AML-193 (cell line): ENCODE results near the gene GRID2.

Experiments used
- DNase-seq, 2 experiments: peaks; one replicate each; lab custom pipeline; 2025; lab: John Stamatoyannopoulos, UW

The GRID2 gene

DNA sequence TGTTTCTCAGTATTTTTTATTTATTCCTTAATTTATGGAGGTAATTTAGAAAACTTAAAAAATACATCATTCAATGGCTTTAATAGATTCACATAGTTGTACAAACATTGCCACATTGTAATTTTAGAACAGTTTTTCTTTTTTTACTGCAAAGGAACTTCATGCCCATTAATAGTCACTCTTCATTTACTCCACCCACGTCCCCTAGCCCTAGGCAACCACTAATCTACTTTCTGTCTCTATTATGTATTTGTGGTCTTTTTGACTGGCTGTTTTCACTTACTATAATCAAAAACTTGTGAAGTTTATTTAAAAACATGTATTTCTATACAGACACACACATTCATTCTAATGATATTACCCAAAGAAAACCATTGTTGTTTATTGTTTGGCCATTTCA is 664.8 kb downstream of the GRID2 start:
- no peak for DNase-seq

DNA sequence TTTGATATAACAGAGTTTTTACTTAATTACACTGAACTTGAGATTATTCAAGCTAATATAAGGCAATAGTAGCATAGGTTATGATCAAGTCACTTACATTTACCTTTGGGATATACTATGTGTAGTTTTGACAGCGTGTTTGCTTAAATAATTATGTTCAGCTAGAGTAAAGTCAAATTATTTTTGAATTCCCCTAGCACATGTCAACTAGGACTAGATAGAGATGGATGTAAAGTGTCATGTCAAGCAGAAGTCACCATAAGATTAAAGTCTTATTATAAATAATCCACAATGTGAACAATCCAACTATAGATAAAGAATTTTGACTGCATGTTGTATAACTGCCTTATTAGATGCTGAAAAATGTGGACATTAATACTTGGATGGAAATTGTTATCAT is 665.2 kb downstream of the GRID2 start:
- DNase-seq = no peak

DNA sequence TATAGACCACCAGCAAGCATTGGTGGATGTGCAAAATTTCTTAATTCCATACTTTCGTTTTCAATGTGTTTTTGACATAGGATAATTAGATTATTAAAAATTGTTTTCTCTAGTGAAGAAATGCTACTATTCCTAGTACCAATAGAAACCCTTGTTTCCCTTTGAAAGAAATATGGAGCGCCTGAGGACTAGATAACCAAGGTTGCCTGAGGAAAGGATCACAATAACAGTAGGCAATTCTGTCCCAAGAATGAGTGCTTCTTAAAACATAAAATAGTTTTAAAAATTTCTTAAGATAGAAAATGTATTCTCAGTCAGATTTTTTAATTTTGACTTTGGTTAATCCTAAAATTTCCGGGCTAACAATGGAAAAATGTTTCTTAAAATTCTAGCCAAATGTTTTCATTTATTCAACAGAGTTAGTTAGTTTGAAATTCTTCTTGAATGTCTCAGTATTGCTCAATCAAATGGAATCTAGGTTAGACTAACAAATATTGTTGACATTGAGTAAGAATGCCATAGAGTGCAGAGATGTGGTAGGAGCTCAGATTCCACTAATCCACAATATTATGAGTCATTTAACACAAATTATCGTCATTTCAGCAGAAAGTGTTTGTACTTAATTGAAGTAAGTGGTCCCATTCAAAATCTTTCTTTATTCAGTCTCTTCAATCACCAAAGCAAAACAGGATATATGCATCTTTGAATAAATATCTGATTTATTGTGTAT is 666.0 kb downstream of the GRID2 start:
- DNase-seq = no peak

DNA sequence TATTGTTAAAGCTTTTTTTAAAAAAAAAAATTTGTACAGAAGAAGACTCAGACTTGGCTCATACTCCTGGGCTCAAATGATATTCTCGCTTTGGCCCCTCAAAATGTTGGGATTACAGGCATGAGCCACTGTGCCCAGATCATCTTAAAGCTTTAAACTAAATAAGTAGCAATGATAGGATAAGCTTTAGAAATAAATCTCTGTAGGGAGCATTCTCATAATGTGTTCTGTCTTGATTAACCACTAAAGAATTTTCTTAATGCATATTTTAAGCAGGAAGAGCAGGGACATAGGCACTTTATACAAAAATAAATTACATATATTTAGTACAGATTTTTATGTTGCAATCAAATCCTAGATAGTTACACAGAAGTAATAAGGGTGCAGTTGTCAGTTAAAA is 667.2 kb downstream of the GRID2 start:
- no peak for DNase-seq

DNA sequence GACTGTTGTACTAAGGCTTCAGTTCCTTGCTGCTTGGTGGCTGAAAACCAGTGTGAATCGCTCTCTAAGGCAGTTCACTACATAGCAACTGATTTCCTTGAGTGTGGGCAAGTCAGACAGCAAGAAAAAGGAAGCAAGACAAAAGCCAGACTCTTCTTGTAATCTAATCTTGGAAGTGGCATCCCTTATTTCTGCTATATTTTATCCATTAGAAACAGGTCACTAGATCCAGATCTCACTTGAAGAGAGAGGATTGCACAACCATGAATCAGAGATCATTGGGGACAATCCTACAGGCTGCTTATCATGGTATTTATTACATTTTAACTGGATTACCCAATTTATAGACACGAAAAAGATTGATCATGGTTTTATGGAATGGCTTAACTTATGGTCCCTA is 684.5 kb downstream of the GRID2 start:
- DNase-seq = no peak

DNA sequence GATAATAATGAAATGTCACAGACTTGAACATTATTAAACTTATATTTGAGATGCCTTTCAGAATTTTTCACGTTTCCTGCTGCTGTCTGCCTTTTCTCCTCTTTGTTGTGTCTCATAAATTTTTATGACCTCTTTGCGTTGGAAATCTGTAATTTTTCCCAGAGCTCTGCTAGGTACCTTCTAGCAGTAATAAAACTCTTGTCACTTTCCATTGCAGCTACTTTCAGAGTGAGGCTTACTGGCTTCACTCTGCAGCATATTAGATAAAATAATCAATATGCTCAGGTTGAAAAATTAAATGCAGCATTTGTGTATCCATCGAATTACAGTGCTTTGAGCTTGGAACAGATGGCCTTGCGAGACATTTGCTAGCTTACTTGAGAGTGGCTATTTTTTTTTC is 689.0 kb downstream of the GRID2 start:
- DNase-seq = no peak

DNA sequence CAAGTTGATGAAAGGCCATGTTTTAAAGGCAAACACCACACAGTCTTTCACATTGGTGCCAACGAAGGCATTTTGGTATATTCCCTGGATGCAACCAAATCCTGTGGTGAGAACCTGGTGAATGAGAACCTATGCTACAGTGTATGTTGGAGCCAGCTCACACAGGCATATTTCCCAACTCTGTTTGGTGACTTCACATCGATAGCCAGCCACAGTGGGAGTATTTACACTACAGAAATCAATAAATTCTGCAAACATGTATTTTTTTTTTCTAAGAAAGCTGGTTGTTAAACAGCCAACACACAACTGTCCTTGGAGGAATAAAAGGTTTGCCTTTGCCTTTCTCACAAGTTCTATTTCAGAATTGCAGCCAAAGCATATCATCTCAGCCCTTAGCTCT is 691.0 kb downstream of the GRID2 start:
- no peak for DNase-seq

DNA sequence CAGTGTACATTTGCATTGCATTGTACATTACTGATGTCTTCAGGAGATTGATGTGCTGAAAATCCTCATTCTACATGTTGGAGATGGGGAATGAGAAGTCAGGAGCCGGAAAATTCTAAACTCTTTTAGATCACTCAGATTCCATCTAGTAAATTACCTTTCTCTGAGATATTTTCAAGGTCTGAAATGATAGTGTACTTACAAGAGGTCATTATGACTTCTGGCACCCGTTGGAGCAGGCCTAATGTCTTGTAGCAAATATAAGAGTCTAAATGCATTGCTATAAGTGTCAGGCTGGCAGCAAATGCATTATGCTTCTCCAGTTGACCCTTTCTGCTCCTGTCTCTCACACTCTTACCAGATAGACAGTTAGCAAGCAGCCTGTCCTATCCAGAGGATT is 692.8 kb downstream of the GRID2 start:
- DNase-seq = no peak

DNA sequence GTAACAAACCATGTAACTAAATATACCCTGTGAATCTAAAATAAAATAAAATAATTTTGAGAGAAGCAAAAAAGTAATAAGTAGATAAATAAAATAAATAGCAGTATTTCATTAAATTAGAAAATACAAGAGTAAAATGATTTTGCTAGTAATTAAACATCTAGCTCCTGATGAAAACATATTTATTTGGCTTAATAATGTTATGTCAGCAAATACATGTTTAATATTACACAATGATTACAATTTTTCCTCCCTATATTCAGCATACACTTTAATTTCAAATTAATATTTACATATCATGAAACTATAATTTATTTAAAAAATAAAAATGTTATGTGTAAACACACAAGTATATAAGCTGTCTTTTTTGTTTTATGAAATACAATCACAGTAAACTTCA is 697.1 kb downstream of the GRID2 start:
- DNase-seq = no peak

DNA sequence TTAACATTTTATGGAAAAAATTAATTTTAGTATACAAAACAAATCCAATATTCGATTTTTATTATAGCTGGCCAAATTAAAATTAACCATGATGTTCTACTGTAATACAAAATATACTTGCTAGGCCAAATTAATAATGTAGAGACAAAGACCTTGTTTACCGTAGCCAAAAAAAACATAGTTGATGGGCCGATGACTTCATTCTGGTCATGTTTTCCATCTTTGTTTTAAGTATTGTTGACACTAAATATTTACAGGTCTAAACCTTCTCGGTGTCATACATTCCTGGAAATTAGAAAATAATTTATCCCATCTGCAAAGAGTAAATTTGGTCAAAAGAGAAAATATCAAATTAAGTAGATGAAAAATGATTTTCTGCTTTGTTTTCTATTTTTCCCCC is 698.5 kb downstream of the GRID2 start:
- DNase-seq = no peak

DNA sequence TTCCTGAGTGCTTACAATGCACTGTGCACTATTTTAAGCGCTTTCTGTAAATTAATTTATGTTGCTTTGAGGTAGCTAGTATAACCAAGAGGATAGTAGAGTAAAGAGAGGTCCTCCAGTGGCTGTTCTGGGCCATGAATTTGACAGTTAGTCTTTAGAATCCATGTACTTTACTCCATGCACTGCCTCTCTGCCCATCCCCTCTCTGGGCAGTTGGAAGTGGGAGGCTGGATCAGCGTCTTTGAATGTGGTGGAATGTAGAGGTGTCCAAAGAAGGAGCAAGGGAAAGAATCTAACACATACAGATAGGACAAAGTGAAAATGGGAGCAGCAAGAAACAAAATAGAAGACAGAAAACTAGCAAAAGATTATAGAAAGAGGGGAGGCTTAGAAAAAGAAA is 712.6 kb downstream of the GRID2 start:
- no peak for DNase-seq

DNA sequence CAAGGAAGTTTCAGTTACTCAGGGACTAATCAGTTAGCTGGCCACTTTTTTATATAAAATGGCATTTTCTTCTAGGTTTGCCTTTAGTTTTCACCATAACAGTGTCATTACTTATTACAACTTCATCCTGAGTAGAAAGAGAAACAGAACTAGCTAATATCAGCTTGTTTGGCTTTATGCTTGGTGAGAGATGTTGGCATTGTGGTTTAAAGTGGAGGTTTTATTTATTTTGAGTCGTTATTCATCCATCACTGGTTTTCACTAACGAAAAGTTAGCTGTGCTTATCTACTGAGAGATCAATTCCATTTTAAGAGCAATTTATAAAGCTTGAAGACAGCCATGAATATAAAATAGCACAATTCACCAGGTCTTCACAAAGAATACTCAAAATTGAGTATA is 714.5 kb downstream of the GRID2 start:
- no peak for DNase-seq

DNA sequence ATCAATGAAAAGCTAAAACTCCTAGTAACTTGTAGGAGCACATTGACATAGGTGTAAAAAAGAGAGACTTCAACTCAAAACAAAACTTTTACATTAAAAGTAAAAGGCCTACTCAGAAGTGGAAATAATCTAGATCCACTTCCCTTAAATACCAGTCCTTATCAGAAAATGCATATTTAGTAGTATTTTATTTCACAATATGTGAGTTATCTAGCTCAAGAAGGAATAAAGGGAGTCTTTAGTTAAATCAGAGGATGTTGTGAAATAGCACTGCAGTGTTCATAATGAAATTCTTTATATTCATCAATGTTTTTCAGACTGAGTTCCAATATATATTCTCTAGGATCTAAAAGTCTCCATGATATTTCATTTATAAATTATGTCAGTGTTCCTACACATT is 715.0 kb downstream of the GRID2 start:
- no peak for DNase-seq

DNA sequence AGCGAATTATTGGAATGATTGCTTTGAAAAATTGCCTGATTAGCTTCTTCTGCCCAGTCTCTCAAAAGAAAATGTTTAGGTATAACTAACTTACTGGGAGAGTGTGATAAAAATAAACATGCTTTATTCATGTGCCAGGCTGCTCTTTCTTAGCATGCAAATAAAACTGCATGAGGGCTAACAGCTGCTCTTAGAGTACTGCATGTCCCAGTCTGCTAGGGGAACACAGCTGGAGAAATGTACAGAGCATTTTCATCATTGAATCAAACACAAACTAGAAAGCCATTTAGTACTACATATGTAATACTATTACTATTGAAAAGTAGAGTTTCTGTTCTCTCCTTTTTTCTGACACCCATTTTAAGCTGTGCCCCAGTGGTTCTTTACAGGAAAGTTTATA is 726.0 kb downstream of the GRID2 start:
- DNase-seq = no peak

DNA sequence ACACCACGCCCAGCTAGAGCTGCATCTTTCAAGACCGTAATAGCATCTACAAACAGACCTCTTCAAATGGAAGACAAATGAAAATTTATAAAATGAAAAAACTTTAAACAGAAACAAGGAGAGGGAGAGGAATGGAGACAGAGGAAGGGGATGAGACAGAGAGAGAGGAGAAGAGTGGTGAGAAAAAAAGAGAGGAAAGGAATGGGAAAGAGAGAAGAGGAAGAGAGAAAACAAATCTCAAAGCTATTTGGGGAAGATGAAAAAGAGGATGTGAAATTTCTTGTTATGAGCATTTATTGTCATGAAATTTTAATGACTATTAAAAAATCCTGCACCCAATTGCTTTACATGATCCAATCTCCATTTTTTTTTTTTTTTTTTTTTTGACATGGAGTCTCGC is 726.9 kb downstream of the GRID2 start:
- DNase-seq = no peak

DNA sequence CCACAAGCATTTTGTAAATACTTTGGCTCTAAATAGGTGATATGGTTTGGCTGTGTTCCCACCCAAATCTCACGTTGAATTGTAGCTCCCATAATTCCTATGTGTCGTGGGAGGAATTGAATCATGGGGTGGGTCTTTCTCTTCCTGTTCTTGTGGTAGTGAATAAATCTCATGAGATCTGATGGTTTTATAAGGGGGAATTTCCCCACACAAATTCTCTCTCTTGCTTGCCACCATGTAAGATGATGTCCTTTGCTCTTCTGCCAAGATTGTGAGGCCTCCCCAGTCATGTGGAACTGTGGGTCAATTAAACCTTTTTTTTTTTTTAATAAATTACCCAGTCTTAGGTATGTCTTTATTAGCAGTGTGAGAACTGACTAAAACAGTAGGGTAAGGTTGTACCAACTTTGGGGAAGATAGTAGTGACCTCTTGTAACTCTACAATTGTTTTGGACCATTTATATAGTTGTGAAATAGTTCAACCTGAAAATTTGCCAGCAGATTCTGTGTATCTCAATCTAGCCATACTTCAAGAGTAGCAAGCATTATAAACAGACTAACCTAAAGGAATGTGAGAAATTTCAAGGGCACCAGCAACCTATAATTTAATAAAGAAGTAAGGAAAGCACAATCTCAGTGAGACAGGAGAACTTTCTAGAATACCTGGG is 727.8 kb downstream of the GRID2 start:
- DNase-seq = no peak

DNA sequence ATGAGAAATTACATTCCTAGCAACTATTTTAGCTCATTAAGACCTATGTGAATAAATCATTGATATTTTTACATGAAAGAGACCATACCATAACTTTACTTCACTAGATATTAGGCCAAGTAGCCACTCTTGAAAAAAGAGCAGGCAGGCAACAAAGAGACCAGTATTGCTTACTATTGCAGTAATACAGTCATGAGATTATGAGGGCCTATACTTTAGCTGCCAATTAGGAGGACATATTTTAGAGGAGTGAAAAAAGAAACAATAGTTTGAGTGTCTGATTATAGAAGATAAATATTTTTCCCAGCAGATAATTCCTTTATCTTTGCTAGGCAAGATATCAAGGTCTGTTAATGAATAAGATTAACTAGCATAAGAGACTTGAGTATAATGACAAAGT is 739.0 kb downstream of the GRID2 start:
- DNase-seq = no peak

DNA sequence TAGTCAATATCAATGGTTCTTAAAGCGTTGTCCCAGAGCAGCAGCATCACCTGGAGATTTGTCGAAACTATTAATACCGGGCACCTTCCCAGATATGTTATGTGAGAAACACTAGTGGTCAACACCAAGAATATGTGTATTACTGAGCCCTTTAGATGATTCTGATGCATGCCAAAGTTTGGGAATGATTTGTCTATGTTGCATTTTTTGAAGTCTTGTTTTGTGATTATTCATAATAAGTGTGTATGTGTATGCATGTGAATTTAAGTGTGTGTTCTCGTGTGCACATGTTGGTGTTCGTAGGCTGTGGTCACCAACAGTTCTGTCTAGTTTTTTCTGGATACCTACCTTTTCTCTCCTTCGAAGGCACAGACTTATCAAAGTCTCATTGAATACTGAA is 749.4 kb downstream of the GRID2 start:
- DNase-seq = no peak

DNA sequence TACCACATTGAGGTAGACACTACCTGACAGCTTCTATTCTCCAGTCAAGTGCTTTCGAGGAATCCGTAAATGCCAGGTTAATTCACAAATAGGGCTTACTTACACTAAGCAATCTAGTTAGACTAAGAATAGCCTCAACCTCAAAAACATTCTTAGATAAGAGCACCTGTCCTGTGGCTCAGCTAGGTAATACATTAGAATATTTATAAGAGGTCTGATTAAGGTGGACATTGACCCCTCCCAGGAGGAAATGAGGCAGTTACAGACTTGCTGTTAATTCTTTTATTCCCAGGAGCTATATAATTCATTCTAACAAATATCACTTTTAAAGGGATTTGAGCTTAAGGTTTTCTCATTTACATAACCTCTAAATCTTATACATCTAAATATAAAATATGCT is 758.1 kb downstream of the GRID2 start:
- DNase-seq = no peak

DNA sequence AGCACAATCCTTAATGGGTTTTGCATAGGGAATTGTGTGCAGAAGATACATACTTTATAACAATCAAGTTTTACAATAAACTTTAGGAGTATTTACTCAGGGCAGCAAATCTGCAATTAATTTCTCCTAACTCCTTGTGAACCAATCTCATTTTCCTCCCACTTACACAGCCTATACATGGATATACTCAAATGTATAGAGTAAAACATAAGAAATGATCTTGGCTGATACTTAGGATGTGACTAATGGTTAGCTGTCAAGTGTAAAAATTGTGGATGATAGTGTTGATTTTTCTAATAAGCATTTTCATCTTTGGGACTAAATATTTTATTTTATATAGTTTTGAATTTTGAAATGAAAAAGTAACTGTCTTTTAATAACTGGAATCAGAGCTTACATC is 759.6 kb downstream of the GRID2 start:
- no peak for DNase-seq

DNA sequence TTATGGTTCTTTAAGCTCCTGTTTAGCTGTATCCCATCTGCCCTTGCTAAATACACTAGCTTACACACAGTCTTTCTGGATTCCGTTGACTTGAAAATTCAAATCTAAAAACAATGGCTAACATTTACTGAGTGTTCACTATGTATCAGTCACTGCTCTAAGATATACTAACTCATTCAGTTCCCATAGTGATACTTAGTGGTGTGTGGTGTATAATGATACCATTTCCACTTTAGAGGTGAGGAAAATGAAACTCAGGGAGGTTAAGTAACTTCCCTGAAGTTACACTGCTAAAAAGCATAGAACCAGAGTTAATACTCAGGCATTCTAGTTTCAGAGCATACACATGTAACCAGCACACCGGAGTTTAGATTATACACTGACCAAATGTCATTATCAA is 762.0 kb downstream of the GRID2 start:
- DNase-seq = no peak

DNA sequence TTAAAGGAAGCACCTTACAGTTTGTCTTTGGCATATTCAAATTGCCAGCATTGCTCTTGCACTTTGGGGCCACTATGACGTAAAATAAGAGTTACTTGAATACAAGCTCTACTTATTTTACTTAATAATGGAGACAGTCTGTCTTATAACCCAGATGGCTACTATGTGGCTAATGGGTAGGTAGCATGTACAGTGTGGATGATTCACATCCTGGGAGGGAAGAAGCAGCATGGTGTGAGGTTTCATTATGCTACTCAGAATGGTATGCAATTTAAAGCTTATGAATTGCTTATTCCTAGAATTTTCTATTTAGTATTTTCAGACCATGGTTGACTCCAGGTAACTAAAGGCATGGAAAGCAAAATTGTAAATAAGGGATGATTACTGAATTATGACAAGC is 763.0 kb downstream of the GRID2 start:
- DNase-seq = no peak

DNA sequence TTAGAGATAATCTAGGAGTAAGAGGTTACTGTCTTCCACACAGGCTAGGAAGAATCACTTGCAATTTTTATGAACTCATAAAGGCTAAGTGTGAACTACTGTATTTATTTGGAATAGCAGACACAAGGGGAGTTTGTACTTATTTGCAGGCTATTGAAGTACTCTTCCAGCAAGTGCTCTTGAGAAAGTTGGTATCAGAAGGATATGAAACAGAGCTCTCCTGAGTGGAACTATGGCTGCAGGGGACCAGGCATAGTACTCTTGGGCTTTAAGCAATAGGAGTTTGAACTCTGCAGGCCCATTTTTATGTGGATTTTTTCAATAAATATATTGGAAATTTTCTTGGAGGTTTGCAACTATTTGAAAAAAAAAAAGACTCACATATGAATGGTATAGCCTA is 768.5 kb downstream of the GRID2 start:
- no peak for DNase-seq

DNA sequence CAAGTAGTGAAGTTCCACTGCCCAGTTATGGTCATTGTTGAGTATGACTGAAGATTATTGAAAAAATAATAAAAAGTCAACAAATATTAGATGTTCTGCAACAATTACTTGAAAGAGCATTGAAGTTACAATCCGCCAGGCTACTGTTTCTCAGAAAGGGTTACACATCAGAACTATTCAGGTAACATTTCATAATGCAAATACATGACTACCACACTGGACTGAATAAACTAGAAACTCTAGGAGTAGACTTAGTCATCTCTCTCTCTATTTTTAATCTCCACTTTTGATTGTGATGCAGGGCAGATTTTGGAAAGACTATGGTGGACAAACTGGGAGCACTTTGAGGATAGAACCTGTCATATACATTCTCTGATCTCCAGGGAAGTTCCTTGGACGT is 776.5 kb downstream of the GRID2 start:
- no peak for DNase-seq
